H9 (cell line): ENCODE measurements around the gene PTTG2. TPM values are rescaled to one million over a fixed set of nuclear protein-coding genes. Genes with fewer than 3 reads are reported as not detected.
A peak's percentile ranks its signal among the peaks of the same experiment; 100 is the strongest.

Experiments
- DNase-seq: peaks from one replicate; pipeline ENCODE4 v3.0.0-alpha.2; 2017
- H2AFZ ChIP-seq: one replicate; pipeline ENCODE4 v1.6.1; 2013; ENCODE audit warnings: mild to moderate bottlenecking, low read length, control low read depth, moderate library complexity
- H2AK5ac ChIP-seq: 2 replicates; pipeline ENCODE4 v1.6.1; 2013; ENCODE audit warnings: low read length, control low read depth, mixed read lengths; ENCODE audit not compliant: insufficient read length
- H2BK120ac ChIP-seq: one replicate; pipeline ENCODE4 v1.6.1; 2013; ENCODE audit warnings: low read depth, mild to moderate bottlenecking, low read length, control low read depth, inconsistent platforms; ENCODE audit not compliant: poor library complexity, severe bottlenecking
- H2BK12ac ChIP-seq: 2 replicates; pipeline ENCODE4 v1.6.1; 2013; ENCODE audit warnings: low read length, control low read depth, mixed read lengths, low read depth; ENCODE audit not compliant: insufficient read length
- H2BK15ac ChIP-seq: 2 replicates; pipeline ENCODE4 v1.6.1; 2013; ENCODE audit warnings: low read depth, low read length, control low read depth
- H2BK20ac ChIP-seq: one replicate; pipeline ENCODE4 v1.6.1; 2013; ENCODE audit warnings: low read depth, mild to moderate bottlenecking, low read length, control low read depth, inconsistent platforms; ENCODE audit not compliant: poor library complexity, severe bottlenecking
- H2BK5ac ChIP-seq: 2 replicates; pipeline ENCODE4 v1.6.1; 2013; ENCODE audit warnings: low read length, control low read depth, mixed read lengths; ENCODE audit not compliant: insufficient read length
- H3K14ac ChIP-seq: 2 replicates; pipeline ENCODE4 v1.6.1; 2013; ENCODE audit warnings: low read length, control low read depth; ENCODE audit not compliant: insufficient read depth
- H3K18ac ChIP-seq: 2 replicates; pipeline ENCODE4 v1.6.1; 2013; ENCODE audit warnings: low read depth, mild to moderate bottlenecking, mixed read lengths, low read length, control low read depth; ENCODE audit not compliant: insufficient read length
- H3K23ac ChIP-seq: 2 replicates; pipeline ENCODE4 v1.6.1; 2013; ENCODE audit warnings: low read length, control low read depth, mixed read lengths, low read depth; ENCODE audit not compliant: insufficient read length
- H3K23me2 ChIP-seq: 2 replicates; pipeline ENCODE4 v1.6.1; 2013; ENCODE audit warnings: low read depth, mild to moderate bottlenecking, mixed read lengths, low read length, control low read depth; ENCODE audit not compliant: insufficient read length, poor library complexity, severe bottlenecking
- H3K27ac ChIP-seq: 2 replicates; pipeline ENCODE4 v1.5.1; 2013; ENCODE audit warnings: low read length, control low read depth, mixed read lengths, low read depth; ENCODE audit not compliant: insufficient read length
- H3K27me3 ChIP-seq: 2 replicates; pipeline ENCODE4 v1.6.1; 2013; ENCODE audit warnings: low read length, control low read depth, inconsistent platforms; ENCODE audit not compliant: insufficient read depth
- H3K4ac ChIP-seq: 2 replicates; pipeline ENCODE4 v1.6.1; 2013; ENCODE audit warnings: low read depth, mild to moderate bottlenecking, control low read depth, inconsistent platforms, low read length, moderate library complexity
- H3K4me1 ChIP-seq: 2 replicates; pipeline ENCODE4 v1.6.1; 2013; ENCODE audit warnings: low read length, control low read depth, inconsistent platforms; ENCODE audit not compliant: insufficient read depth
- H3K4me2 ChIP-seq: 2 replicates; pipeline ENCODE4 v1.6.1; 2013; ENCODE audit warnings: low read length, control low read depth, mixed read lengths; ENCODE audit not compliant: insufficient read length, insufficient read depth
- H3K56ac ChIP-seq: 2 replicates; pipeline ENCODE4 v1.6.1; 2013; ENCODE audit warnings: low read depth, mild to moderate bottlenecking, mixed read lengths, low read length, control low read depth; ENCODE audit not compliant: insufficient read length
- H3K79me1 ChIP-seq: 2 replicates; pipeline ENCODE4 v1.6.1; 2013; ENCODE audit warnings: low read depth, mild to moderate bottlenecking, moderate library complexity, low read length, control low read depth, inconsistent platforms; ENCODE audit not compliant: insufficient read depth, poor library complexity, severe bottlenecking
- H3K79me2 ChIP-seq: 2 replicates; pipeline ENCODE4 v1.6.1; 2013; ENCODE audit warnings: low read length, control low read depth, inconsistent platforms; ENCODE audit not compliant: insufficient read depth
- H3K9ac ChIP-seq: 2 replicates; pipeline ENCODE4 v1.6.1; 2013; ENCODE audit warnings: low read length, control low read depth, mixed read lengths; ENCODE audit not compliant: insufficient read length; ENCODE audit errors: extremely low read depth
- H3K9me3 ChIP-seq: one replicate; pipeline ENCODE4 v1.6.1; 2013; ENCODE audit warnings: low read depth, low read length, inconsistent platforms; ENCODE audit not compliant: control insufficient read depth
- H3T11ph ChIP-seq: one replicate; pipeline ENCODE4 v1.6.1; 2013; ENCODE audit warnings: mild to moderate bottlenecking, low read length, control low read depth, inconsistent platforms
- H4K20me1 ChIP-seq: one replicate; pipeline ENCODE4 v1.6.1; 2013; ENCODE audit not compliant: control insufficient read depth, insufficient read length, insufficient read depth
- H4K5ac ChIP-seq: 2 replicates; pipeline ENCODE4 v1.6.1; 2013; ENCODE audit warnings: low read depth, mild to moderate bottlenecking, mixed read lengths, low read length, control low read depth; ENCODE audit not compliant: insufficient read length
- H4K8ac ChIP-seq: replicated peaks from 2 replicates; pipeline ENCODE4 v1.6.1; 2013; ENCODE audit warnings: low read length, control low read depth, mixed read lengths, low read depth; ENCODE audit not compliant: insufficient read length
- H4K91ac ChIP-seq: 2 replicates; pipeline ENCODE4 v1.6.1; 2013; ENCODE audit warnings: low read depth, mild to moderate bottlenecking, moderate library complexity, mixed read lengths, low read length, control low read depth; ENCODE audit not compliant: insufficient read length
- H3K27ac Mint-ChIP-seq, 3 experiments: 2 replicates in 2 of 3; 3 replicates in 1 of 3; pipeline ENCODE4 v1.8.0; 2020 to 2021; ENCODE audit warnings: mixed read lengths in 3 of 3, mild to moderate bottlenecking in 1 of 3, moderate library complexity in 1 of 3
- H3K27me3 Mint-ChIP-seq: 2 replicates; pipeline ENCODE4 v1.8.0; 2021; ENCODE audit warnings: low read depth, mild to moderate bottlenecking, moderate library complexity, mixed read lengths
- H3K36me3 Mint-ChIP-seq, 3 experiments: 2 replicates in 2 of 3; 3 replicates in 1 of 3; pipeline ENCODE4 v1.8.0; 2020 to 2021; ENCODE audit warnings: low read depth in 3 of 3, mixed read lengths in 3 of 3; ENCODE audit not compliant: insufficient read depth in 1 of 3
- H3K4me1 Mint-ChIP-seq, 2 experiments: 2 replicates each; pipeline ENCODE4 v1.8.0; 2020; ENCODE audit warnings: mixed read lengths in 2 of 2
- H3K4me3 Mint-ChIP-seq, 2 experiments: 2 replicates in 1 of 2; 3 replicates in 1 of 2; pipeline ENCODE4 v1.8.0; 2020 to 2021; ENCODE audit warnings: mild to moderate bottlenecking in 2 of 2, mixed read lengths in 2 of 2, moderate library complexity in 1 of 2
- H3K9me3 Mint-ChIP-seq, 2 experiments: 2 replicates in 1 of 2; 3 replicates in 1 of 2; pipeline ENCODE4 v1.8.0; 2020; ENCODE audit warnings: mild to moderate bottlenecking in 2 of 2, mixed read lengths in 2 of 2, moderate library complexity in 1 of 2
- WGBS: extraction: QIAGEN DNeasy Blood & Tissue Kit; methylation state at CpG from one replicate; pipeline ENCODE4 v1.1.7; 2013; ENCODE audit warnings: missing lambda C conversion rate, low lambda C conversion rate, mixed read lengths; ENCODE audit not compliant: insufficient read length; ENCODE audit errors: extremely low coverage; 5-methylcytosine and 5-hydroxymethylcytosine counted together
- total RNA-seq: library from RNA; stranded (reverse); gene quantifications from 2 replicates; pipeline ENCODE4 v1.2.1, GENCODE V29; 2021
- TF ChIP-seq, protein P1 (sequence below): fragments of 200-600 bp; sonication (generic); conservative IDR thresholded peaks from 3 replicates; pipeline ENCODE4 v1.8.0; 2021; ENCODE audit warnings: antibody characterized with exemption, mild to moderate bottlenecking

The PTTG2 gene
- total RNA-seq, 1 experiment from 2014 or later, result not detected

GRCh38 chr4:37970702-37971101 lies 10.5 kb downstream of the PTTG2 start:
- H3K4me2 ChIP-seq, result no peak overlapping the region
- H3K27me3 Mint-ChIP-seq, result no peaks in the 10 kb centered on the region; the same call in 1 of the 2 replicates
- no CpG with 5 or more reads among the region's 1 CpG for WGBS
- no peak overlapping the region for H3K4ac ChIP-seq
- no peak overlapping the region for H2BK20ac ChIP-seq
- no peak overlapping the region for H4K91ac ChIP-seq
- H3K27ac ChIP-seq, result no peak overlapping the region
- H3K27me3 ChIP-seq, result no peaks in the 10 kb centered on the region
- H2AK5ac ChIP-seq, result no peak overlapping the region
- H3K9me3 ChIP-seq, result no peaks in the 10 kb centered on the region
- H3K4me1 Mint-ChIP-seq, result peaks cover 5 to 6% of the 10 kb centered on the region in 2 experiments
- no peak overlapping the region for H4K8ac ChIP-seq
- no peak overlapping the region for H2BK15ac ChIP-seq
- no peak overlapping the region for H3K4me3 Mint-ChIP-seq
- no peak overlapping the region for H4K5ac ChIP-seq
- H3K4me1 ChIP-seq, result no peaks in the 10 kb centered on the region
- H2BK120ac ChIP-seq, result no peak overlapping the region
- no peak overlapping the region for H3K56ac ChIP-seq
- H2BK12ac ChIP-seq, result no peak overlapping the region
- no peak overlapping the region for H3K9ac ChIP-seq
- H3T11ph ChIP-seq, result no peak overlapping the region
- H3K23ac ChIP-seq, result no peak overlapping the region
- H2BK5ac ChIP-seq, result no peak overlapping the region
- H3K9me3 Mint-ChIP-seq, result peaks cover 20 to 23% of the 10 kb centered on the region in 2 experiments; a peak in 4 of 5 replicates
- TF ChIP-seq, protein P1, sequence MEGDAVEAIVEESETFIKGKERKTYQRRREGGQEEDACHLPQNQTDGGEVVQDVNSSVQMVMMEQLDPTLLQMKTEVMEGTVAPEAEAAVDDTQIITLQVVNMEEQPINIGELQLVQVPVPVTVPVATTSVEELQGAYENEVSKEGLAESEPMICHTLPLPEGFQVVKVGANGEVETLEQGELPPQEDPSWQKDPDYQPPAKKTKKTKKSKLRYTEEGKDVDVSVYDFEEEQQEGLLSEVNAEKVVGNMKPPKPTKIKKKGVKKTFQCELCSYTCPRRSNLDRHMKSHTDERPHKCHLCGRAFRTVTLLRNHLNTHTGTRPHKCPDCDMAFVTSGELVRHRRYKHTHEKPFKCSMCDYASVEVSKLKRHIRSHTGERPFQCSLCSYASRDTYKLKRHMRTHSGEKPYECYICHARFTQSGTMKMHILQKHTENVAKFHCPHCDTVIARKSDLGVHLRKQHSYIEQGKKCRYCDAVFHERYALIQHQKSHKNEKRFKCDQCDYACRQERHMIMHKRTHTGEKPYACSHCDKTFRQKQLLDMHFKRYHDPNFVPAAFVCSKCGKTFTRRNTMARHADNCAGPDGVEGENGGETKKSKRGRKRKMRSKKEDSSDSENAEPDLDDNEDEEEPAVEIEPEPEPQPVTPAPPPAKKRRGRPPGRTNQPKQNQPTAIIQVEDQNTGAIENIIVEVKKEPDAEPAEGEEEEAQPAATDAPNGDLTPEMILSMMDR, result peak; percentile 63
- no peak overlapping the region for H3K14ac ChIP-seq
- H3K18ac ChIP-seq, result no peak overlapping the region
- no peaks in the 10 kb centered on the region for H4K20me1 ChIP-seq
- H3K36me3 Mint-ChIP-seq, result peaks cover 0 to 22% (median 0%) of the 10 kb centered on the region in 3 experiments; a peak in 6 of 7 replicates
- peak; percentile 60 for DNase-seq
- H2AFZ ChIP-seq, result no peak overlapping the region
- peak overlapping the region in 2 of 3 experiments; percentile 10 to 34; a peak in 2 of 7 replicates for H3K27ac Mint-ChIP-seq
- H3K79me2 ChIP-seq, result no peaks in the 10 kb centered on the region
- no peaks in the 10 kb centered on the region for H3K79me1 ChIP-seq
- no peaks in the 10 kb centered on the region for H3K23me2 ChIP-seq
